GM13976 (cell line): ENCODE measurements around the gene RARRES1.

ENCODE experiments used
- DNase-seq: peaks from one replicate; pipeline ENCODE4 v3.0.0; 2012; ENCODE audit warnings: low spot score
- in situ Hi-C: fragments of 300-500 bp; cut with MboI; formaldehyde crosslinking; loops from one replicate; pipeline ENCODE4 v1.12.0; 2022; ENCODE audit warnings: low sequenced_read_pairs, mixed read lengths, inconsistent platforms; ENCODE audit not compliant: unreplicated experiment
- TF ChIP-seq, protein P1 (sequence below): IDR thresholded peaks from 2 replicates; pipeline ENCODE4 v1.5.1; 2012; ENCODE audit warnings: borderline replicate concordance, mild to moderate bottlenecking; ENCODE audit not compliant: insufficient read depth; ENCODE audit errors: extremely low read depth, missing control alignments, control extremely low read depth

RARRES1 gene

DNA sequence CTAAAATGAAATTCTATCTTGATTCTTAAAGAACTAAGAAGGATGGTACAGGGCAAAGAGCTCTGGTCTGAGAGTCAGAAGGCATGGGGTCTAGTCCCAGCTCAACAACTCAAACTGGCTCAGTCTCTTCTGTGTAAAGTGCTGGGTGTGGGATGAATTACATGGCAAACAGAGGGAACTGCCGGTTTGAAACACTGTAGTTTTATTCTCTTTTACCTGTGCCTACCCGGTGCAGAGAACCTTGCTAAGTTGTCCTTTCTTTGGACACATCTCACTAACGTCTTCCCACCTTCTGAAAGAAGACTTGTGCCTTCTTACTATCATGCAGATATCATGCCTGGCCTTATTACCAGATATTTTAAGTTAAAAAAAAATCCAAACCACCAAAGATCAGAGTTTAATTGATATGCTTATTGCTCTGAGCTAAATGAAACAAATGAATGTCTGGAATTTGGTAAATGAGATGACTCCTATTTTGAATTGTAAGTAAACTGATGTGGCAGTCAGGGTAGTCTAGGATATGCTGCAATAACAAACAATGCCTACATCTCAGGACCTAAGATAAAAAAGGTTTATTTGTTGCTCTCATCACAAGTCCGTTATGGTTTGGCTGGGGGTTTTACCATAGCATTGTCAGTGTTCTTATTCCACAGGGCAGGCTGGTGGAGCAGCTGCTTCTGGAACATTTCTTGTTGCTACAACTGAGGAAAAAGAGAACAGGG, 12.5 kb upstream of the RARRES1 start:
- TF ChIP-seq, protein P1, sequence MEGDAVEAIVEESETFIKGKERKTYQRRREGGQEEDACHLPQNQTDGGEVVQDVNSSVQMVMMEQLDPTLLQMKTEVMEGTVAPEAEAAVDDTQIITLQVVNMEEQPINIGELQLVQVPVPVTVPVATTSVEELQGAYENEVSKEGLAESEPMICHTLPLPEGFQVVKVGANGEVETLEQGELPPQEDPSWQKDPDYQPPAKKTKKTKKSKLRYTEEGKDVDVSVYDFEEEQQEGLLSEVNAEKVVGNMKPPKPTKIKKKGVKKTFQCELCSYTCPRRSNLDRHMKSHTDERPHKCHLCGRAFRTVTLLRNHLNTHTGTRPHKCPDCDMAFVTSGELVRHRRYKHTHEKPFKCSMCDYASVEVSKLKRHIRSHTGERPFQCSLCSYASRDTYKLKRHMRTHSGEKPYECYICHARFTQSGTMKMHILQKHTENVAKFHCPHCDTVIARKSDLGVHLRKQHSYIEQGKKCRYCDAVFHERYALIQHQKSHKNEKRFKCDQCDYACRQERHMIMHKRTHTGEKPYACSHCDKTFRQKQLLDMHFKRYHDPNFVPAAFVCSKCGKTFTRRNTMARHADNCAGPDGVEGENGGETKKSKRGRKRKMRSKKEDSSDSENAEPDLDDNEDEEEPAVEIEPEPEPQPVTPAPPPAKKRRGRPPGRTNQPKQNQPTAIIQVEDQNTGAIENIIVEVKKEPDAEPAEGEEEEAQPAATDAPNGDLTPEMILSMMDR, result no peak
- in situ Hi-C loops, result no loop called here

DNA sequence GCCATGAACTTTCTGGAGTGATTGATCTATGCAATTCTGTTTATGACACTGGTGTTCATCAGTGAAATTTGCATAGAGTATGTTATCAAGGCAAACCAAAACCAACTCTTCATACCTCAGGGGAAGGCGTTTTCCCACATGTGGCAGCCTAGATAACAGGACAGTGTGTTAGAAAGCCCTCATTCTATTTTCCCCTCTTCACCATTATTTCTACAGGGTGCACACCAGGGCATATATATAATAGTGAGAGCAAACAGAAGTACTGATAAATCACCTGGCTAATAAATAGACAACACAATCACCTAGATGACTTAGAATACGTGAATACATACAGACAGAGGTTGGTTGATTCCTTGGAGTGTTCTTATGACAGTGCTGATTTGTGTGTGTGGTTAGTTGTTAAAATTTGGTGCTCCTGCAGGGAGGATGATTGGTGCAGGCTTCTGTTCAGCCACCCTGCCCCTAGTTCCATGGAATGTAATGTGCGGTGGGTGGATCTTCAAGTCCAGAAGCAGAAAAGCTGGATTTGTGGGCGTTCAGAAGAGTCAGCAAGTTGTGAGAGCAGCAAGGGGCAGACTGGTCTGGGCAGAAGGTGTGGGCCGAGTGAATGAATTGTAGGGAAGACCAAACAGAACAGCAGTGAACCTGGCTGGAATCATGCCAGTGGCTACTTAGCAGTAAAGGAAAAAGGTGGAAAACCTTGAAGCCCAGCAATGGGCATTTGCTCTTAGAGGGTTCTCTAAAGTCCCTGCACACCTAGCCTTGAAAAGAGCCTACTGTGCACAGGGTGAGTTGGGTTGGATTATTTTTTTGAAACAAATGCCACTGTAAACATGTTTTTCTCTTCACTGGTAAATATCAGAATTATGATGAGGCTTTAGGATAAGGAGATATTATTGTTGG, 11.7 kb upstream of the RARRES1 start:
- TF ChIP-seq, protein P1, result no peak
- no peak for DNase-seq
- in situ Hi-C loops, result no loop called here

More for the DNA sequence above, 12.5 kb upstream of the RARRES1 start:
- DNase-seq, result no peak

DNA sequence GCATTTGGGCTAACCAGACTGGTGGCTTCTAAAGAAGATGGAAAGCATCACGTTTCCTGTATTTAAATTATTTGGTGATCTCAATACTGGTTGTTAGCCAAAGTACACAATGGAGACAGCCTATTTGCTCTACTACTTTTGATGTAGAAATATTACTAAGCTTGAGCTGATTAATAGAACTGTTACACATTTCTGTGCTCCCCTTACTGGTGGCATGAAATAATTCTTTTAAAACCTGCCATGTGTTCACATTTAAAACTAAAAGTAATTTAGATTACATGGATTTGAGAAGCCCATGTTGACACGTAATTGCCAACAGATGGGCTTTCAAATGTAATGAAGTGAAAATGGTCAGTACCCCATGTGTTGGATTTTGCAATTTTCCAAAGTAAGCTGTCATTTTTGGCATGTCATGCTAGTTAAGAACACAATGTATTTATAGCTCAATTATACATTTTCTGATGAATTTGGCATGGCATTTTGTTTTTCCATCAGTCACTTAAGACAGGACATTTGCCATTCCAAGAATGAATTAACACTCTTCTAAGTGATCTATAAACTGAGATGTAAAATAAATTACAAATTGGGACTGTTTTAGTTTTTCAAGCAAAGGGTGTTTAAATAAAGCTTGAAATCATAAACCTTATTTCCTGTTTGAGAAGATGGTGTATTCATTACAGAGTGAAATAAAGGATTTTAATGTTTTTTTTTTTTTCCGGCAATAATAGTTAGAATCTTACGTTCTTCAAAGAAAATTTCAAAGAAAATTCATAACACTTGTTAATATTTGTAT, 10.8 kb upstream of the RARRES1 start:
- no peak for DNase-seq
- in situ Hi-C loops, result no loop called here
- TF ChIP-seq, protein P1, result no peak

DNA sequence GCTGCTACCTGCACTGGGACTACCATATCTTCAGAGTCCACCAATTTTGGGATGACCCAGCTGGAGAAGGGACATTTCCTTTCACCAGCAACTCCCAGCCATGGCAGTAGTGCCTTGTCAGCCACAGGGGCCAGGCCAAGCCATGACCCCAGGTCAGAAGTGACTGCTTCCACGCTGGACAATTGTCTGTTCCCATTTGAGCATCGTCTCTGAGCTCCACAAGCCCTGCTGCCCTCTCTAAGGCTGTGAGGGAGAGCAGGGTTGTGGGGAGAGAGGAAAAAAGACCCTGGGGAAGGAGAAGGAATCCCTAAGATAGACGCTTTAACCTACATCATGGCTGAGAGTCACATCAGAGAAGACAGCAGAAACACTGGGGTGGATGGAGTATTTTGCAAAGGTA, 7.4 kb upstream of the RARRES1 start:
- no peak for DNase-seq
- TF ChIP-seq, protein P1, result no peak
- in situ Hi-C loops, result no loop called here

DNA sequence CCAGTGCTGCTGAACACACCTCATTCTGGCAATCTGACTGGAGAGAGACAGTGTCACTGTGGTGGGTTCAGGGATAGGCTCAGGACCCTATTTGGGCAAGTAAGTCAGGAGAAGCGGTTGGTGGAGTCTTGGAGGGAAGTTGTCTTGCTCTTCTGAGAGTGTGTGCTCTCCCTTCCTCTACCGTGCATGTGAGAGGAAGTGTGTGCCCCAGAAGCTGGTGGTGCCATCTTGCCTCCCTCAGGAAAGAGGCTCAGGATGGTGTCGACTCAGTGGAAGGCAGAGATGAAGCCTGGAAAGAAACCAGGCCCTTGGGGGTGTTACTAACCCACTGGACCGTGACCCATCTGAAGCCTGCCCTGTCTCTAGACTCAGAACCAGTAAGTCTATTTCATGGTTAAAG, 6.8 kb upstream of the RARRES1 start:
- in situ Hi-C loops, result no loop called here
- DNase-seq, result no peak
- TF ChIP-seq, protein P1, result no peak

DNA sequence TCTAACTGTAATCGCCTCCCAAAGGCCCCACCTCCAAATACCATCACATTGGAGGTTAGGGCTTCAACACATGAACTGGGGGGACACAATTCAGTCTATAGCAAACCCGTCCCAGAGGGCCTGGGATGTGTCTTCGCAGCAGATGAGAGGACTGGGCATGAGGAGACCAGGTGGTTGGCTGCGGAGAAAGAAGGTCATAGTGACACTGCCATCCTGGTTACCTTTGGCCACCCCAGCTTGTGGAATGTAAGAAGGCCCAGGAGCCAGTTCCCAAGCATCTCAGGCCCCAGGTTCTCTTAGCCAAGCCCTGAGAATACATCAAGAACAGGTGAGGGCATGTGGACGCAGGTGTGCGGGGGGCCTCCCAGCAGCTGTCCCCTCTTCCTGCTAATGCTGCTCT, 6.4 kb upstream of the RARRES1 start:
- in situ Hi-C loops, result no loop called here
- TF ChIP-seq, protein P1, result no peak
- DNase-seq, result no peak
